ENCODE results near the gene C20orf204.

C20orf204 gene

GRCh38 chr20:64065974-64066343 lies 30.0 kb downstream of the C20orf204 start:
- DNase-seq (ENCODE audit: extremely low read depth, low read depth) = no peak
- no peak for TF ChIP-seq CTCF (IDR thresholded peaks at IDR 0.05; ENCODE audit: low read depth, low read length)

DNA sequence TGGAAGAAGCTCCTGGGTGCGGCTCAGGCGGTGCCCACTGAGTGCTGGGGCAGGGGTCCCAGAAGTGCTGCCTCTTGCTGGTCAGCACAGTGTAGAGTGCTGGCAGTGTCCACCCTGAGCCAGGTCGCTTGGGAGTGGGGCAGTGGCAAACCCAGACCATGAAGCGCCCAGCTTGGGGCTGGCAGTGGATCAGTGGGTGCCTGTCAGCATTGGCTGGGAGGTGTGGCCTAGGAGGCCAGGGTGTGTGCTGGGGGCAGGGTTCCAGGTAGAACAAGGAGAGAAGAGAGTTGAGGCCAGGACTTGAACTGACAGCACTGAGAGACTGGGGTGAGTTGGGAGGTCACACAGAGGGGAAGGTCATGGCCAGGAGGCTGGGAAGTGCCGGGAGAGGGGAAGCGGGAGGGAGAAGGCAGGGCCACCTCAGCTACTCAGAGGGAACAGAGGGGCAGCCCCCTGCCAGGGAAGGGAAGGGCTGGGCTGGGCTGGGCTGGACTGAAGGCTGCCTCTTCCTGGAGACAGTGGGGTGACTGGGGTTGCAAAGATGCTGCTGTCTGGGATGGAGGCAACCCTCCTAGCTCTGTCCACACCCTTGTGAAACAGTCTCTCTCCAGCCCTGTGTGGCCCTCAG lies 31.1 kb downstream of the C20orf204 start:
- DNase-seq (ENCODE audit: extremely low read depth, low read depth) = no peak
- TF ChIP-seq CTCF (IDR thresholded peaks at IDR 0.05; ENCODE audit: low read depth, low read length) = no peak

GRCh38 chr20:64067733-64068307 lies 31.8 kb downstream of the C20orf204 start:
- DNase-seq (ENCODE audit: extremely low read depth, low read depth) = no peak
- no peak for TF ChIP-seq CTCF (IDR thresholded peaks at IDR 0.05; ENCODE audit: low read depth, low read length)

DNA sequence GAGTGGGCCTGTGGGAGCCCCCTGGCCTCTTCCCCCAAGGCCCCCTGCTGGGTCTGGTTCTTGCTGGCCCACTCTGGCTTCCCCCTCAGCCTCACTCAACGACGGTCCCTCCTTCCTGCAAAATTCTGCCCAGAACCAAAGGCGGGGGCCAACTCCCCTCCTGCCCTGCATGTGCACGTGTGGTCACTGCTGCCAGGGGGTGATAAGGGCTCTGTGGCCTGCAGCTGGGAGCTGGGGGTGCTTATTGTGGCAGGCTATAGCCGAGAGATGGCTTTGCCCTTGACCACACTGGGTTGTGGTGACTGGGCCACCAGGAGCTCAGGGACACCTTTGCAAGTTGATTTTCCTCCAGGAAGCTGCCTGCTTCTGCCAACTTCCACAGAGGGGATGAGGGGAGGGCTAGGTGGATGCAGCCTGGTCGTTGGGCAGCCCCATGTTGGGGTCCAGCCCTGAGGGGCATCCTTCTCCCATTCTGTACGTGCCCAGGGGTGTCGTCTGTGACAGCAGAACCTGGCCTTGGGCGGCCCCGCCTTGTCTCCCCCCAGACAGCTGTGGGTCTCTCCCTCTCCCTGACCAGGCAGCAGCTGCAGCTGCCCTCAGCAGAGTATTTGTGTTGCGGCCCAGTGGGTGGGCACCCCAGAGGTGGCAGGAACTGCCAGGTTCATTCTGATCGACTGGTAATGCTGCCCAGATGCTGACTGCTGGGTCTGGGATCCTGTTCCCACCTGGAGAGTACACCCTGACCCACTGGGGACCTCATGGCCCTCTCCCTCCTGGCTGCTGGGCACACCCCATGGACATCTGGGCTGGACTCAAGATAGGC lies 32.6 kb downstream of the C20orf204 start:
- TF ChIP-seq CTCF (IDR thresholded peaks at IDR 0.05; ENCODE audit: low read depth, low read length) = no peak
- no peak for DNase-seq (ENCODE audit: extremely low read depth, low read depth)

DNA sequence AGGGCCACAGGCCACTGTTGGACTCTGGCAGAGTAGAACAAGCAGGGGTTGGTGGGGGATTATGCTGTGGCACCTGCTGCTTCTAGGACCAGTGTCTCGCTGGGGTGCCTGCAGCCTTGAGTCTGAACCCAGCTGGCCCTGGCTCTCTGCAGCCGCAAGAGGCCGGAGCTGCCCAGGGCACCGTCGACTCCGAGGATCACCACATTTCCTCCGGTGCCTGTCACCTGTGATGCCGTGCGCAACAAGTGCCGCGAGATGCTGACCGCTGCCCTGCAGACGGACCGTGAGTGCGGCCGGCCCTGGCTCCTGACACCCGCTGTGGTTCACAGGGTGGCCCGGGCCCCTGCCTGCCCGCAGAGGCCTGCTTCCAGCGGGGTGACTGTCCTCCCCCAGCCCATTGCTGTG lies 33.2 kb downstream of the C20orf204 start:
- DNase-seq (ENCODE audit: extremely low read depth, low read depth) = no peak
- no peak for TF ChIP-seq CTCF (IDR thresholded peaks at IDR 0.05; ENCODE audit: low read depth, low read length)

GRCh38 chr20:64069614-64070243 lies 33.7 kb downstream of the C20orf204 start:
- DNase-seq (ENCODE audit: extremely low read depth, low read depth) = no peak
- TF ChIP-seq CTCF (IDR thresholded peaks at IDR 0.05; ENCODE audit: low read depth, low read length) = peak; percentile 65
